Panc1 (cell line): ENCODE measurements around the gene MSANTD7. TPM values are rescaled to one million over a fixed set of nuclear protein-coding genes. Genes with fewer than 3 reads are reported as not detected.
A peak's percentile ranks its signal among the peaks of the same experiment; 100 is the strongest.

ENCODE experiments used
- ATAC-seq: fragments of 200-7000 bp; cut with Tn5 transposase; 2 replicates; pipeline ENCODE4 v1.9.1; 2020; ENCODE audit warnings: mild to moderate bottlenecking, moderate library complexity
- Bru-seq: library from RNA; stranded (reverse); fragments of 400-500 nt; gene quantifications from one replicate; lab custom pipeline; 2021; lab: Mats Ljungman, UMichigan
- BruChase-seq, 2 experiments: library from RNA; stranded (reverse); fragments of 400-500 nt; gene quantifications; one replicate each; lab custom pipeline; 2021; lab: Mats Ljungman, UMichigan
- BruUV-seq: library from RNA; stranded (reverse); fragments of 400-500 nt; replicated peaks from 2 replicates; lab custom pipeline; 2021; lab: Mats Ljungman, UMichigan
- CTCF ChIA-PET: fragments of 300-600 bp; sonication (Branson Sonifier 250); formaldehyde crosslinking; loops from one replicate; lab custom pipeline; 2022; ENCODE audit warnings: antibody characterized with exemption; lab: Charles Lee
- POLR2A ChIA-PET: fragments of 300-600 bp; sonication (Branson Sonifier 250); formaldehyde crosslinking; loops from one replicate; lab custom pipeline; 2022; ENCODE audit warnings: antibody characterized with exemption; lab: Charles Lee
- DNase-seq: peaks from one replicate; pipeline ENCODE4 v3.0.0-alpha.2; 2010; ENCODE audit warnings: low read depth, low spot score
- H3K27ac ChIP-seq: 2 replicates; pipeline ENCODE4 v1.5.1; 2011; ENCODE audit warnings: mild to moderate bottlenecking, low read length, inconsistent platforms
- H3K27me3 ChIP-seq: fragments of 200-500 bp; sonication (Bioruptor generic); 2 replicates; pipeline ENCODE4 v1.6.0; 2014; ENCODE audit warnings: low read length, inconsistent platforms; ENCODE audit not compliant: control insufficient read depth, insufficient read depth
- H3K36me3 ChIP-seq: fragments of 200-500 bp; sonication (Bioruptor generic); 2 replicates; pipeline ENCODE4 v1.5.1; 2014; ENCODE audit warnings: inconsistent platforms, mild to moderate bottlenecking, low read length, moderate library complexity; ENCODE audit not compliant: control insufficient read depth, insufficient read depth
- H3K4me1 ChIP-seq: 2 replicates; pipeline ENCODE4 v1.5.1; 2011; ENCODE audit warnings: inconsistent platforms, mild to moderate bottlenecking, low read length, moderate library complexity; ENCODE audit not compliant: control insufficient read depth, insufficient read depth
- H3K4me3 ChIP-seq, 2 experiments: 2 replicates each; pipeline ENCODE4 v1.5.1; 2011 to 2012; ENCODE audit warnings: low read depth in 2 of 2, low read length in 2 of 2, mild to moderate bottlenecking in 2 of 2, inconsistent platforms in 1 of 2, moderate library complexity in 1 of 2
- H3K9me3 ChIP-seq: fragments of 200-500 bp; sonication (Bioruptor generic); 2 replicates; pipeline ENCODE4 v1.5.1; 2014; ENCODE audit warnings: low read depth, mild to moderate bottlenecking, inconsistent platforms, low read length, moderate library complexity; ENCODE audit not compliant: control insufficient read depth, insufficient read depth
- CTCF ChIP-seq: fragments of 450-650 bp; IDR thresholded peaks from 2 replicates; pipeline ENCODE4 v1.5.1; 2017; ENCODE audit warnings: mild to moderate bottlenecking
- POLR2AphosphoS5 ChIP-seq: IDR thresholded peaks from 2 replicates; pipeline ENCODE4 v1.6.1; 2012; ENCODE audit warnings: mild to moderate bottlenecking, low read depth, low read length, moderate library complexity
- REST ChIP-seq, 2 experiments: IDR thresholded peaks; 2 replicates each; pipeline ENCODE4 v1.6.1; 2011 to 2012; ENCODE audit warnings: low read depth in 2 of 2, control low read depth in 1 of 2, low read length in 1 of 2, mild to moderate bottlenecking in 1 of 2, moderate library complexity in 1 of 2; ENCODE audit not compliant: insufficient read depth in 1 of 2
- SIN3A ChIP-seq: IDR thresholded peaks from 2 replicates; pipeline ENCODE4 v1.6.1; 2012; ENCODE audit warnings: low read depth, mild to moderate bottlenecking, low read length, moderate library complexity, borderline replicate concordance; ENCODE audit not compliant: insufficient read depth
- TCF7L2 ChIP-seq: IDR thresholded peaks from 2 replicates; pipeline ENCODE4 v1.6.1; 2011; ENCODE audit warnings: mild to moderate bottlenecking, low read depth, low read length, inconsistent platforms
- in situ Hi-C: cut with HindIII; loops from 2 replicates; pipeline ENCODE4 v1.10.0; 2016; ENCODE audit warnings: low sequenced_read_pairs, low pct_unique_long_range_greater_than_20kb
- intact Hi-C: fragments of 100-400 bp; cut with micrococcal nuclease; formaldehyde crosslinking; loops from one replicate; pipeline ENCODE4 v1.10.0; 2022; ENCODE audit not compliant: unreplicated experiment
- long read RNA-seq: library from polyadenylated mRNA; unstranded; transcript quantifications from one replicate; pipeline ENCODE4 v2.0.0, GENCODE V29; 2021; ENCODE audit not compliant: unreplicated experiment
- polyA plus RNA-seq: library from polyadenylated mRNA; unstranded; fragments of >200 nt; gene quantifications from one replicate; pipeline ENCODE4 v1.2.1, GENCODE V29; 2012; ENCODE audit warnings: missing spikeins; ENCODE audit not compliant: insufficient read length
- total RNA-seq: library from RNA; stranded (reverse); gene quantifications from one replicate; pipeline ENCODE4 v1.2.1, GENCODE V29; 2021; ENCODE audit not compliant: unreplicated experiment

The MSANTD7 gene
- total RNA-seq: 10.4 TPM
- 5.0 TPM for polyA plus RNA-seq
- percentile 83 among the genes with signal in this experiment for Bru-seq, nascent RNA
- percentile 96 among the genes with signal in this experiment for BruChase-seq, experiment 1, labeled RNA remaining after a 2-hour chase
- BruChase-seq, experiment 2, labeled RNA remaining after a 6-hour chase: percentile 80 among the genes with signal in this experiment
- long read RNA-seq, full-length matches to known transcripts: 32 of 35 reads
- long read RNA-seq, partial matches to known transcripts: 3 of 35 reads
- long read RNA-seq, other reads (novel, unspliced or antisense): 0 of 35 reads

- intact Hi-C loops: no loop called here
Measured at GRCh38 chr10:14837757-14838581, at the start of gene MSANTD7, which contains the start of the genes CDNF and HSPA14. TSS of gene MSANTD7 (plus strand) at chr10:14838306. CDS start at chr10:14842285, 3,979 bp downstream. TSS of gene CDNF (minus strand) at chr10:14838037. CDS start at chr10:14837946, 91 bp downstream. TSS of gene HSPA14 (plus strand) at chr10:14838306. CDS start at chr10:14838403, 97 bp downstream.

More at GRCh38 chr10:14837757-14838581, at the start of gene MSANTD7, which contains the start of the genes CDNF and HSPA14:
- peak; percentile 67 for TF ChIP-seq POLR2AphosphoS5
- peak; percentile 47; the same call in 1 of the 2 replicates for TF ChIP-seq SIN3A
- 0 out of 4 replicates have a peak, but pooled peaks of 1 of the 2 experiments have one; percentile 34 for TF ChIP-seq REST (IDR thresholded peaks at IDR 0.05; ENCODE audit: insufficient read depth in 1 of 2, low read depth in 2 of 2, low read length in 1 of 2)
- no peak for TF ChIP-seq TCF7L2
- no peak for TF ChIP-seq CTCF
- CTCF ChIA-PET: interaction anchor here (0.5 kb wide), 1 partner anchor 1061 kb away, joined by 7 read pairs; no protein-coding TSS in a partner anchor
- peak within 1 kb of the TSS; percentile 79 to 94 for H3K4me3 ChIP-seq
- DNase-seq (peak; percentile 95), ATAC-seq (peak; percentile 99)
- POLR2A ChIA-PET: interaction anchor here (0.5 to 0.6 kb wide), 3 partner anchors 46 to 492 kb away, joined by 5 to 12 read pairs (median 5); no protein-coding TSS in a partner anchor
- H3K27me3 ChIP-seq: no peaks in the 10 kb centered on the region
- H3K4me1 ChIP-seq: no peaks in the 10 kb centered on the region; the same call in 1 of the 2 replicates
- peak within 1 kb of the TSS; percentile 86 for H3K27ac ChIP-seq
- H3K9me3 ChIP-seq: no peaks in the 10 kb centered on the region
- in situ Hi-C loops: no loop called here
- H3K36me3 ChIP-seq: peaks cover 24% of the 10 kb centered on the region
- no TSS peak for BruUV-seq
